GM18498 (cell line): Measurements from ENCODE around the gene SIT1.
A peak's percentile ranks its signal among the peaks of the same experiment; 100 is the strongest.

Experiments
- ATAC-seq: cut with Tn5 transposase; IDR thresholded peaks from one replicate; pipeline ENCODE4 v1.9.1; 2021; ENCODE audit warnings: mild to moderate bottlenecking, moderate library complexity; ENCODE audit not compliant: unreplicated experiment

Gene SIT1

GRCh38 chr9:35650341-35651158, at the start of gene SIT1:
SIT1 (minus strand) TSS chr9:35650931; CDS start chr9:35650853, 78 bp downstream.
- no peak for ATAC-seq

GRCh38 chr9:35700031-35700430, 49.3 kb upstream of the SIT1 start:
- no peak for ATAC-seq

- ATAC-seq = no peak
Observed at GRCh38 chr9:35698231-35698630, 47.5 kb upstream of the SIT1 start.

GRCh38 chr9:35697486-35697885, 46.8 kb upstream of the SIT1 start:
- ATAC-seq = no peak

GRCh38 chr9:35696520-35697215, 45.9 kb upstream of the SIT1 start:
- ATAC-seq = peak; percentile 82

GRCh38 chr9:35695943-35696401, 45.2 kb upstream of the SIT1 start:
- no peak for ATAC-seq

- no peak for ATAC-seq
Observed at GRCh38 chr9:35691757-35692301, 41.1 kb upstream of the SIT1 start.

GRCh38 chr9:35691334-35691650, 40.6 kb upstream of the SIT1 start:
- no peak for ATAC-seq

- ATAC-seq = no peak
Observed at GRCh38 chr9:35690614-35691333, 40.0 kb upstream of the SIT1 start.

GRCh38 chr9:35690294-35690613, 39.5 kb upstream of the SIT1 start:
- ATAC-seq = no peak

GRCh38 chr9:35689542-35690293, 39.0 kb upstream of the SIT1 start, which contains the start of gene TPM2:
TPM2 (minus strand) TSS chr9:35689925; CDS start chr9:35689817, 108 bp downstream.
- no peak for ATAC-seq

GRCh38 chr9:35688558-35689541, 38.1 kb upstream of the SIT1 start:
- ATAC-seq = no peak

GRCh38 chr9:35687972-35688557, 37.3 kb upstream of the SIT1 start:
- ATAC-seq = no peak

- no peak for ATAC-seq
Observed at GRCh38 chr9:35687306-35687705, 36.6 kb upstream of the SIT1 start.

GRCh38 chr9:35686222-35687203, 35.8 kb upstream of the SIT1 start:
- ATAC-seq = no peak

GRCh38 chr9:35685506-35685905, 34.8 kb upstream of the SIT1 start:
- ATAC-seq = no peak

GRCh38 chr9:35684921-35685320, 34.2 kb upstream of the SIT1 start:
- no peak for ATAC-seq

GRCh38 chr9:35683323-35683722, 32.6 kb upstream of the SIT1 start:
- ATAC-seq = no peak
